Stimulated activated CD4-positive, alpha-beta T cell treated with anti-CD3 and anti-CD28 coated beads, Interleukin-15, amount 100 ng/mL, for 48 hours (primary cell): ENCODE measurements around the gene SND1.
"Not testable (repeated sequence)": the region's sequence is repeated elsewhere in the genome, so short reads cannot be mapped to it uniquely, and the experiment has no call there.

Source experiments
- DNase-seq, 2 donors: peaks; one replicate each; pipeline ENCODE4 v3.0.0-alpha.2; 2020; ENCODE audit warnings: low read depth in 2 of 2

Gene SND1

GRCh38 chr7:127652333-127653248 lies 597 bp downstream of the SND1 start:
- no peak for DNase-seq

- DNase-seq: no peak
Measured at GRCh38 chr7:127653396-127653795, 1.4 kb downstream of the SND1 start.

GRCh38 chr7:127654404-127655394 lies 2.7 kb downstream of the SND1 start:
- DNase-seq: no peak

GRCh38 chr7:127655720-127656119 lies 3.7 kb downstream of the SND1 start:
- no peak for DNase-seq

- no peak for DNase-seq
Measured at GRCh38 chr7:127657500-127657899, 5.5 kb downstream of the SND1 start.

GRCh38 chr7:127658970-127659630 lies 7.1 kb downstream of the SND1 start:
- DNase-seq: no peak

- no peak for DNase-seq
Measured at GRCh38 chr7:127665922-127666321, 13.9 kb downstream of the SND1 start.

- no peak for DNase-seq
Measured at GRCh38 chr7:127666602-127667001, 14.6 kb downstream of the SND1 start.

GRCh38 chr7:127667017-127667670 lies 15.2 kb downstream of the SND1 start:
- DNase-seq: no peak

GRCh38 chr7:127667759-127668530 lies 16.0 kb downstream of the SND1 start:
- no peak for DNase-seq

GRCh38 chr7:127671341-127671740 lies 19.3 kb downstream of the SND1 start:
- DNase-seq: no peak

- DNase-seq: no peak
Measured at GRCh38 chr7:127673902-127674301, 21.9 kb downstream of the SND1 start.

GRCh38 chr7:127674361-127674760 lies 22.4 kb downstream of the SND1 start:
- no peak for DNase-seq

GRCh38 chr7:127674923-127675322 lies 22.9 kb downstream of the SND1 start:
- not testable (repeated sequence) for DNase-seq

GRCh38 chr7:127675721-127676120 lies 23.7 kb downstream of the SND1 start:
- no peak for DNase-seq

GRCh38 chr7:127677433-127678230 lies 25.6 kb downstream of the SND1 start:
- no peak for DNase-seq

GRCh38 chr7:127678337-127678736 lies 26.3 kb downstream of the SND1 start:
- DNase-seq: no peak

GRCh38 chr7:127678947-127679346 lies 27.0 kb downstream of the SND1 start:
- DNase-seq: no peak

GRCh38 chr7:127680983-127681382 lies 29.0 kb downstream of the SND1 start:
- no peak for DNase-seq

GRCh38 chr7:127682140-127682539 lies 30.1 kb downstream of the SND1 start:
- DNase-seq: no peak
